NCI-H2196 (cell line): ENCODE measurements around the gene ADAMTS2.
"Not testable (repeated sequence)": the region's sequence is repeated elsewhere in the genome, so short reads cannot be mapped to it uniquely, and the experiment has no call there.

Source experiments
- DNase-seq: peaks from one replicate; lab custom pipeline; 2025; ENCODE audit not compliant: unreplicated experiment; lab: John Stamatoyannopoulos, UW

Gene ADAMTS2

DNA sequence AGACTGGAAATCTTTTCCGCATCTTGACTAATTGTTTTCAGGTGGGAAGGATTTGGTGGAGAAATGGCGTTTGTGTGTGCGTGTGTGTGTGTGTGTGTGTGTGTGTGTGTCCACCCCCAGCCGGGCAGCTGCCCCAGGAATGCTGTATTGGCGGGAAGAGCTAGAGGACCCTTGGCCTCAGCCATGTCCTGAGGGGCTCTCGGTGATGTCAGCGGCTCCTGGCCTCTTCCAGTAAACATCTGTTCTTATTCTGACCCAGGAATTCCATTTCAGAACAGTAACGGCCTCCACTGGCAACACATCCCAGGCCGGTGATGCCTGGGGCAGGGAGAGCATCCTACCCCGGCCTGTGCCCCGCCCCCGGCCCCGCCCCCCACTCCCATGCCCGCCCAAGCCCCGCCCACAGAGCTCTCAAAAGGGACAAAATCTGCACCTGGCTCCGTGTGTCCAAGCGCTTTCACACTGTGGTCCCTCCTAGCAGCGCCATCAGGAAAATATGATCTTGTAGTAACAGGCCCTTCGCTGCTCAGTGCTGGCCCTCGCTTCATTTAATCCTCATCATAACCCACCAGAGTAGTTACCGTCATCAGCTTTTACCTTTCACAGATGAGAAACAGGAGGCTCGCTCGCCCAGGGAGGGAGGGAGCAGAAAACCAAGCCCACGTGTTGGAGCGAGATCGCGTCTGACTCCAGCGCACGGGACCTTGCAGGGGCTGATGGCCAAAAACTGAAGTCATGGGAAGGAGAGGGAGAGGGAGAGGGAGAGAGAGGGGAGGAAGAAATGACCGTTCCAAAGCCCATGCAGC lies 18.9 kb downstream of the ADAMTS2 start:
- no peak for DNase-seq

DNA sequence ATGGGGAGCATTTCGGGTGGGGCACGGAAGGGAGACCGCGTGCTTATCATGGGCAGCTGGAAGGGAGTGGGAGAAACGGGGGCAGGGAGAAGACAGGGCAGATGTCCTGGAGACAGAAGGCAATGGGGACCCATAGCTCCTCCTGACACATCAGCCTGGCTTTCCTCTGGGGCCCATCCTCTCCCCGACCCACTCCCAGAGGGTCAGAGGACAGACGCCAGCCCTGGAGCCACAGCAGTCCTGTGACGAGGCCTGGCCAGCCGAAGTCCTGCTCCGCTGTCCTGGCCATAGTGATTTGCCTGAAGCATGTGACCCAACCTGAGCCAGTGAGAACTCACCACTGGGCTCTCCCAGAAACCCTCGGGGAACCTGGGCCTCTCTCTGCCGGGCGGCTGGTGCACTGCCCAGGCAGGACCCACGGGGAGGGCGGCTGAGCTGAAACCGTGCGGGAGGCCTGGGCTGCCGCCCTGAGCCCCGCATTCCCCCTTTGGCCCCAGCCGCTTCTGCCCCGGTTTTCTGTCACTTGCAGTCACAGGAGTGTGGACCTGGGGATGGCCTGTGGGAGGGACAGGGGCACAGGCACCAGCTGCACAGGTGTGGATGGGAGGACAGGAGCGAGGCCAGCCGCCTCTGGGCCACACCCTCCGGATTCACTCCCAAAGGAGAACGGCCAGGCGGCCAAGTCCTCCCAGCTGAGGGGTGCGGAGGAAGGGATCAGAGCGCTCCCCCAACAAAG lies 19.8 kb downstream of the ADAMTS2 start:
- DNase-seq, result no peak

DNA sequence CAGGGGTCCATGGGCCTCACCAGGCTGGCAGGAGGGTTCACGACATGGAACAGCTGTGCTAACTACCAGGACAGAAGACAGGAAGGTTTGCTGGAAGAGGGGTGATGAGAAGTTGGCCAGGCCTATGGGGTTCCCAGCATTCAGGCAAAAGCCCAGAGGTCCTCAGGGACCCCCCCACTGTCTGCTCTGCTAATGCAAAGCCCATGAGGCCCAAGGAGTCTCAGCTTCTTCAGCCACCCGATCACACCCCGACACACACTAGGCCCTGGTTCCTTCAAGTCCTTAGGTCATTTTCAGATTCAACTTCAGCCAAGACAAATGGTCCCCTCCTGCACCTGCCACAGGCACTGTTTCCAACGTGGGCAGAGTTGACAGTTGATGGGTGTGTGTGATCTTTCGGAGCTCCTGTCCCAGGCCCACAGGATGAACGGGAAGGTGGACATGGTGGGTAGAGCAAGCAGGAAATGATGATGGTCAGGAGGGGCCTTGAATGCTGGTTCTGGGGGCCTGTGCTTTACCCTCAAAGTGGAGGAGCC lies 20.4 kb downstream of the ADAMTS2 start:
- no peak for DNase-seq

DNA sequence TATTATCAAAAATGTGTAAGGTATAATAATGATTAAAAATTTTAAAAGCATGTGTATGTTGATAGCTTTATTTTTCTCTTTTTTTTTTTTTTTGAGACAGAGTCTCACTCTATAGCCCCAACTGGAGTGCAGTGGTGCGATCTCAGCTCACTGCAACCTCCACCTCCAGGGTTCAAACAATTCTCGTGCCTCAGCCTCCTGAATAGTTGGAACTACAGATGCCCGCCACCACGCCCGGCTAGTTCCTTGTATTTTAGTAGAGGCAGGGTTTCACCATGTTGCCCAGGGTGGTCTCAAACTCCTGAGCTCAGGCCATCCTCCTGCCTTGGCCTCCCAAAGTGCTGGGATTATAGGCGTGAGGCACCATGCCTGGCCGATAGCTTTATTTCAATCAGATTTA lies 20.9 kb downstream of the ADAMTS2 start:
- not testable (repeated sequence) for DNase-seq

DNA sequence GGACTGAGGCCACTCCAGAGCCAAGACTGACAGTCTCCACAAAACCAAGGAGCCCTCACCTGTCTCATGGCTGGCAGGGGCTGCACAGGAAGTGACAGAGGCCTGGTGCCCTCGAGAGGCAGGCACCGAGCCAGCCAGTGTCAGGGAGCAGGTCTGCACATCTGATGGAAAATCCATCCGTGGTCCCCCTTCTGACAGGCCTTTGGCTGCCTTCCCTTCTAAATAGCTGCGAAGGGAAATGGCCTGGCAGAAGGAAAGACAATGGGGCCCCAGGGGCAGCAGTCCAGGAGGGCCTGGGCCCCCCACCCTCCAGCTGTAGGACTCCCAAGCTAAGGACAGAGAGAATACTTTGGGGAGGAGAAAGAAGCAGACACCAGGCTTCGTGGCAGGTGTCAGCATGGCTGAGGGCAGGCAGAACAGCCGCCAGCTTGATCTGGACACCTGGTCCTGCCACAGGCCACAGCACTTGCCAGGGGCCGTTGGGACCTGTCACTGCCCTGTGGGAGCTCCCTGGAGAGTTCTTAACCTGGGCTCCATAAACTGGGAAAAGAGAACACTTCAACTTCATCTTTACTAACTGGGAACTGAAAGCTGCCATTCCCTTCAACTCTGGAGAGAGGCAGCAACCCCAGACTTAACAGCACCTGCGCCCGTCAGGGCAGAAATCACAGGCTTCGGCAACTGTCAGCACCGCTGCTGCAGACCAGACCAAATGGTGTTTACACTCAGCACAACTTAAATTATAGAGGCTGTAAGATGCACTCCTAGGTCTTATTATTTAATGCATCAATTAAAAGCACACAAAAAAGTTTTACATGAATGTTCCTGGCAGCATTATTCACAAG lies 22.0 kb downstream of the ADAMTS2 start:
- no peak for DNase-seq

DNA sequence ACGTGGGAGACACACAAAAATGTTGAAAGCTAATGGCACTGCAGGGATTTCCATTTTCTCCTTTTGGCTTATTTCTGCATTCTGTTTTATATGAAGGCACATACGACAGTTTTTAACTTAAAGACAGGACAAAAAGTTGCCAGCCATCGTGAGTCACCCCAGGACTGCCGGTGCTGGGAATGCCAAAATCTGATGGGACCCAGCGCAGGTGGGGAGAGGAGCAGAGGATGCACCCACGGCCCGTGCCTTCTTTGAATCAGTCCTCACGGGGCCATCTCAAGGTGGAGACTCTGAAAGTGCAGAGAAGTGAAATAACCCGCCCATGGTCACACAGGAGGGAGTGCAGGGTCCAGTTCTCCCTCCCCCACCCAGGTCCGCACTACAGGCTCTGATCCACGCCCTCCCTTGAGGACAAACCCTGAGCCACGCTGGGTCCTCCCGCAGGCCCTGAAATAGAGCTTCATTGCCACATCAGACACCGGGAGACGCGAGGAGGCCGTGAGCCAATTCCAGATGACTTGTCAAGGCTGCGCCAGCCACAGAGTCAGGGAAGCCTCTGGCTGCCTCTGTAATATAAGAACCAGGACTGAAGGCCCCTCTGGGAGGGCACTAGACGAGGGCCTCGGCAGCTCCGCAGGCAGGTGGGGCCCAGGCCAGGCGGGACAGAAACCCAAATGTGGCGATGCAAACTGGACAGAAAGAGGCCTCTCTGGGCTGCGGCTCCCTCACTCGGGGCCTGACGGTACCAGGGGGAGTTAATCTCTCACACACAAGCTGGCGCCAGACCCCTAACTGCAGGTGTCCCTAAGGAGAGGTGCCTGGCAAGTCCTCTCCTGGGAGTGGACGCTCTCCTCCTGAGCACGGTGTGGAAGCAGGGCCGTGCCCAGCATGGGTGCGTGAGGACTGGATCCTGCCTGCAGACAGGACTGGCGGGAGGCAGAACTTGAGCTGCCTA lies 22.9 kb downstream of the ADAMTS2 start:
- no peak for DNase-seq

DNA sequence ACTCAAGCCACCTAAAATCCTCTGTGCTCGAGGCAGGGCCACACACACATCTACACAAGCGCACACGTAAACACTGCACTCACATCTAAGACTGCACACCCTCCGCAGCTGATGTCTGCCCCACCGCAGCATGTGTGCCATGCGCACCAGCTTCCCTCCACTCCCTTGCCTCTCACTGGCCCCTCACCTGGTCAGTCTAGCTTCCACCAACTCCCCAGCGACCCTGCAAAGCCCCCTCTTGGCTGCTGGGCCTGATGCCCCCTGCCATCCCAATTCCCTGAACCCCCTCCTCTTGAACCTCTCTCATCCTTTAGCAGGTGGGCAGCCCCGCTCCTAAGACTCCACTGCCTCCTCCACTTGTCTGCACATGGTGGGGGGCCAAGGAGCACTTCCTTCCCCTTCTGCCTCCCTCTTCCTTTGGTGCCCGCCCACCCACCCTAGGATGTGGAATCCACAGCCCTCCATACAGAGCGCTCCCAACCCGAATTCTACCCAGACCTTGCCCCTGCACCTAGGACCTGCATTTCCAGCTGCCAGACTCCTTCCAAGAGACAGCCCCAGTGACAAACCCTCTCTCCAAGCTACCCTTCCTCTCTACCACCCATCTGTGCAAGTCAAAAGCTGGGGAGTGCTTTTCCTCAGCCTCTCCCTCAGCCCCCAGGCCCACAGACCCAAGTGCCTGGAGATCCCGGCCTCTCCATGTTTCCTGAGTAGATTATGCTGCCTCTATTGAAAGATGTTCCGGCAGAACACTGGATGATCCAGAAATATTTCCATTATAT lies 23.9 kb downstream of the ADAMTS2 start:
- no peak for DNase-seq

DNA sequence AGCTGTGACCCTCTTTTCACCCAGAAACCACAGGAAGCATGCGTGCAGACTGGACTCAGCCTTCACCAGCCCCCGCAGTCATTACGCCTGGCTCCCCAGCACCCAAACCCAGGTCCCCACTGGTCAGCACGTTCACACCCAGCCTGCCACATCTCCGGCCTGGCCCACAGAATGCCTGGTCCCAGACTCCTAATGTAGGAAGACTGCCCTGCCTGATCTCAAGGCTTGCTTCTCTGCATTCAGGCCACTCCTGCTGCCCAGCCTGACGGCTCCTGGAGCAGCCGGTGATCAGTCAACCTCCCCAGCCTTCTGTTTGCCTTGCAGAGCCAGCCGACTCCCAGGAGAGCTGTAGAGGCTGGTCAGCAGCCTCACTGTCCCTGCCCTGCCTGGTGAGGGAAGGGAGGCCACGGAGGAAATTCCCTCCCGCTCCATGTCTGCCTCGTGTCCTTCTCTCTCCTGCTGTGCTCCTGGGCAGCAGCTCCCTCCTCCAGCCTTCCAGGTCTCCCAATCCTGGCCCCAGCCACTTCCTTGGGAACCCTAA lies 25.4 kb downstream of the ADAMTS2 start:
- DNase-seq, result no peak

DNA sequence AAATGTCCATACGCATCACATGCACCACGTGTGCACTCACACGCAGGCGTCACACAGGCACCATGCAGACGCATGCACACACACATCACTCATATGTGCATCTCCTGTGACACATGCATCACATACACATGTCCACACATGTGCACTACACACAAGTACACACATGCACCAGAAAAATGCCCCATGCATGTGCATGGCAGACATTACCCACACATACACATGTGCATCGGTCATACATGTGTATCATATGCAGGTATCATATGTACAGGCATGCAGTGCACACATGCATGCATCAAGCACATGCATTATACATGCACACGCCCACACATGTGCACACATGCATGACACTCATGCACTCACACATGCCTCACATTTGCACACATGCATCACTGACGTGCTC lies 26.1 kb downstream of the ADAMTS2 start:
- DNase-seq, result no peak

DNA sequence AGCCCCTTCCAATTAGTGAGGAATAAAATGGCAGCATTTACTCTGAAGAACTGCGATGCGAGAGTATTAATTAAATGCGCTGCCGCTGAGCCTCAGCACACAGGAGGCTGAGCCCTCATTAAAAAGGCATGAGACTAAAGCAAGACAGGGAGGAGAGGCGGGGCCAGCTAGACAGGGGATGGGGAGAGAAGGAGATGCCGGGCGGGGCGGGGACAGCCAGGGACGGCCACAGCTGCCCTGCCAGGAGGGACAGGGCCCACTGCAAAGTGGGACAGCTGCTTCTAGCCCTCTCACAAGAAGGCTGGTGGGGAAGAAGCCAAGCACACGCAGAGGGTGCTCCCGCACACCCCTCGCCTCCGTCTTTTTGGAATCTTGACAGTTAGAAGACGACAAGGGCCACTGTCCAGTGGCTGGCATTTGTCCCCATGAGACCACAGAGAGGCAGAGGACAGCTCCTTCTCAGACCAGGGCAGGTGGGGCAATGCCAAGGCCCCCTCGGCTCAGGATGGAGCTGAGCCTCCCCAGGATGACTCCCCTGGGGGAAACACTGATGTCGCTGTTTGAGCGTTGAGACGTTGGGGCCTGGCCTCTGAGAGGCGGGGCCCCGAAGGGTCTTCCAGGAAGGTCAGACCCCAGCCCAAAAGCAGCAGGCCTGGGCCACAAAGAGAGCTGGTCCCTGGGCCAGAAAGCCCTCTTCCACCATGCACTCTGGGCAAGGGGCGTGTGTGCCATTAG lies 26.9 kb downstream of the ADAMTS2 start:
- no peak for DNase-seq

DNA sequence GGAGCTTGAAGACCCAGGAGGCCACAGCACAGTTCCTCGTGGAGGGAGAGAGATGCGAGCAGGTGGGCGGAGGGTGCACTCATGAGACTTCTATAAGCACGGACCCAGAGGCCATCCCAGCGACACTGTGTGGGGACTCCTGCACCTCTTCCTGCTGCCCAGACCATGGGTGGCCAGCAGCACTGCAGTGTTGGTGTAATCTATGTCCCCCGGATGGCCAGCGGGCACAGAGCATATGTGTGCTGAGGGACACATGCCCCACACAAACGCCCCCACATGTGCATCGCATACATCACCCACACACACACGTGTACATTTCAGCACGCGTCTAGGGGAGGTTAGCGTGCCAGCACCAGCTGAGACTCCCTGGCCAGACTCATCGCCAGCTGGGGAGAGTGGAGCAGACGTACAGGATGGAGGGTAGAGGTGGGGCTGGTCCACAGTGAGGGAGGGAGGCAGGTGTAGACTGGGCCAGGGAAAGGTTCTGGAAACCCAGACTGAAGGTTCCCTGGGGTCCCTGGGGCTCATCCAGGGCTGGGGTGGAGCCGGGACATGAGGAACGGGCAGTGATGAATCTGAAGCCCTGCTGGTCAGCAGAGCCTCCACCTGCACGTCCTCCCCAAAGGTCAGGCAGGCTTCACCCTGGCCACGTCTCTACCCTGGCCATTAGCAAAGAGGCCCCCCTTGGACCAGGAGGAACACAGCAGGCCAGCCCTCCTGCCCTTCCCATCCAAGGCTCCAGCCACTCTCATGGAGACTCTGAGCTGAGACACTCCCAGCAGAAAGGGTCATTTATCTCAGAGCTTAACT lies 27.6 kb downstream of the ADAMTS2 start:
- DNase-seq, result no peak

DNA sequence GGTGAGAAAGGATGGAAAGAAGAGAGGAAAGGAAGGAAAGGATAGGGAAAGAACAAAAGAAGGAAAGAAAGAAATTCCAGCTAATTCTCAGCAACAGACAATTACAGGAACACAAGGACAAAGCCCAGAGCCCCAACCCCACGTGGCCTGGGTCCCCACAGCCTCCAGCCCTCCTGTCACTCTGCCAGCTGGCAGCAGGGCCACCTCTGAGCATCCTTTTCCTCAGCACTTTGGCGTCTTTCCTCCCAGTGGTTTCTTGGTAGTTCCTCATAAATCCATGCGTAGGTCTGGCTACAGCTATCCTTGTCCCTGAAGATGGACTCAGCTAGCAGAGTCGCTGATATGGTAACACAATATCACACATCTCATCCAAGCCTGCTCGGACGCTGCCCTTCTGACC lies 28.3 kb downstream of the ADAMTS2 start:
- DNase-seq, result no peak

DNA sequence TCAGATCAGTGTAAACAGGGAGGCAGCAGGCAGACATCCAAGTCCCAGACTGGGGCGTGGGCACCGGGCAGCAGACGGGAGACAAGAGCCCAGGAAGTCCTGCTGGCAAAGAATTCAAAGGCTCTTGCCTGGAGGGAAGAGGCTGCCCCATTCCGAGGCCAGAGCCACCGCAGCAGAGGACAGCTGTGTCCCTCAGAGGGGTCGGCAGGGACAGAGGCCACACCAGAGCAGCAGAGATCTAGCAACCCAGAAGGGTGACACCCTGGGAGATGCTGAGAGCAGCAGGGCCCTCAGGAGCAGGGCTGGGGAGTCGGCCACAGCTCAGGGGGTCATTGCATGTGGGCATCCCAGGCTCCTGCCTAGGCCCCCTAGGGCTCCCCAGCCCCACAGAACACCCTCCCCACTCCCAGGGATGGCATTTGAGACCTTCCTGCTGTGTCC lies 29.1 kb downstream of the ADAMTS2 start:
- no peak for DNase-seq

DNA sequence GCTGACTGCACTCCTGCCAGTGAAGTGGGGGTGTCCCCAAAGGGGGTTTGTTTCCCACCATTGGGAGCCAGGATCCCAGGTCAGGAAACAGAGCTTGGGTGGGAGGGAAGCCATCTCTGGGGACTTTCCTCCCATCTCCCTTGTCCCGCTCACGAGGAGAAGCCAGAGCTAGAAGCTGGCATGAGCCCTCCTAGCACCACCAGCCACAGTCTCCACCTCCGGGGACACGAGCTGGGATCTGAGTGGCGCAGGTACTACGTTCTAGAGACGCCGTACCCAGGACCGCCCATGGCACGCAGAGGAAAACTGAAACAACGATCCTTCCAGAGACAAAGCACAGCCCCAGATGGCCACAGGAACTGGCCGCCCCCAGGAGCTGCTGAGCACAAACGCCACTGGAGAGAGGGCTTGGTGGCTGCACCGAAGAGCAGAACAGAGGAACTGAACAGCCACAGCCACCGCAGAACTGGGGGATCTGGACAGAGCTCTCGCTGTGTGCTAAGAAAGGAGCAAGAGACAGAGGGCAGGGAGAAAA lies 29.8 kb downstream of the ADAMTS2 start:
- no peak for DNase-seq

DNA sequence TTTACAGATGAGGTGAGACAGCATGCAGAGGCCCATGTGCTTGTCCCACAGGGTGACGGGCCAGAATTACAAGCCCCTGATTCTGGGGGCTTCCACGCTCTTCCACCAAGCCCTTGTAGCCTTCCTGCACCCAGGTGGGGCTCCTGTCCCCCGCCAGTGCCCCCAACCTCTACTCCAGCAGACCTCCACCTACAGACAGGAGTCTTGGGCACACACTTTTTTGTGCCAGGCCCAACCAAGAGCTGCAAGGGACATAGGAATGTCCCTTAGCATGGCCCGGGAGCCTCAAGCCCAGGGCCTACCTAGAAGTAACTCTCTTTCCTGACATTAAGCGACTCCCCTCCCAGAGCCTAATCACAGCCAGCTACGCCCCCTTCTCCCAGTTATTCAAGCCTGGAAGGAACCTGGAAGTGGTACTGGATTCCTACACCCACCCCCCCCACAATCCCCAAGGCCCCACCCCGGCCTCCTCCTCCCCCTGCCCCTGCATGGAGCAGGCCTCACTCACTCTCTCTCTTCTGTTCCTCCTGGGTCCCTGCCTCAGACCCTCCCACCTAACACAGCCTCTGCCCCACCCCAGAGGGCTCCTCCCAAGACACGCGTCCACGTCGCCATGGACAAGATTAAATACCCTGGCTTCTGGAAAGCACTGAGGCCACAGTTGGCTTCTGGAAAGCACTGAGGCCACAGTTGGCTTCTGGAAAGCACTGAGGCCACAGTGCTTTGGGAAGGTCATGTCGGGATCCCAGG lies 30.5 kb downstream of the ADAMTS2 start:
- no peak for DNase-seq

DNA sequence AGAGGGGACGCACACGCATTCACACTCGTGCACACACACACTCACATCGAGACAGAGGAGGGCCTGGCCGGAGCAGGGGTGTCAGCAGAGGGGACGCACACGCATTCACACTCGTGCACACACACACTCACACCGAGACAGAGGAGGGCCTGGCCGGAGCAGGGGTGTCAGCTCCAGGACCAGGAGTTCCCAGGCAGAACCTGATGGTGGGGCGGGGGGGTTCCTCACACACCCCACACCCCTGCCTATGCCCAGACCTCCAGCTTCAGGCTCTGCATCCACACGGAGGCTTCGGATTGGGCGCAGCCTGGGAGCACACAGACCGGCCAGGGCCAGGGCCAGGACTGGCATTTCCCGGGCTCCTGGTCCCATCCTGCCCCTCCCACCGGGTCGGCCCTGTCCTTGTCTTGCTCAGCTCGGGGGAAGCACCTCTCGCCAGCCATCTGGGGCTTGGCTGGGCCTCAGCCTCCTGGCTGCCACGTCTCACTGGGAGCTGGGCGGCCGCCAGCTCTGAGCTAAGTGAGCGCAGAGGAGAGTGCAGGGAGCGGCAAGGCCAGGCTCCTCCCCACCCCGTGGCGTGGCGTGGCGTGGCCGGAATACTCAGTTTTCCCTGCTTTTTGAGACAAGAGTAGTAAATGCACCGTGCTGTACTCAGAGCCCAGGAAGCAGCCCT lies 31.3 kb downstream of the ADAMTS2 start:
- DNase-seq, result no peak
